HepG2 (cell line): Measurements from ENCODE around the gene BCAS4. TPM values are rescaled to one million over a fixed set of nuclear protein-coding genes. Genes with fewer than 3 reads are reported as not detected.

ENCODE experiments used
- AGO2 ChIP-seq: fragments of 200-400 bp; formaldehyde crosslinking; optimal IDR thresholded peaks from 2 replicates; pipeline ENCODE3; 2017; ENCODE audit warnings: mild to moderate bottlenecking, low read depth, low read length, moderate library complexity
- IRX3 ChIP-seq: sonication (generic); formaldehyde crosslinking; IDR thresholded peaks from 2 replicates; pipeline ENCODE4 v1.8.1; 2023; ENCODE audit warnings: mild to moderate bottlenecking, low read depth, missing genetic modification reagents, borderline replicate concordance
- NR2F6 ChIP-seq, 2 experiments: IDR thresholded peaks; 2 replicates each; pipeline ENCODE4 v1.6.1; 2016; ENCODE audit warnings: antibody characterized with exemption in 1 of 2, mild to moderate bottlenecking in 1 of 2
- PLRG1 ChIP-seq: fragments of 450-650 bp; conservative IDR thresholded peaks from 2 replicates; pipeline ENCODE4 v1.6.1; 2016
- RFX5 ChIP-seq: IDR thresholded peaks from 2 replicates; pipeline ENCODE4 v1.6.1; 2011; ENCODE audit warnings: low read depth, low read length, improper control_type of control experiment
- SALL2 ChIP-seq: sonication (generic); formaldehyde crosslinking; IDR thresholded peaks from 2 replicates; pipeline ENCODE4 v1.8.1; 2023; ENCODE audit warnings: mild to moderate bottlenecking, missing genetic modification reagents, inconsistent platforms
- SMC3 ChIP-seq: IDR thresholded peaks from 2 replicates; pipeline ENCODE4 v1.6.1; 2011; ENCODE audit warnings: low read length, improper control_type of control experiment
- ZMAT3 ChIP-seq: sonication (generic); formaldehyde crosslinking; conservative IDR thresholded peaks from 2 replicates; pipeline ENCODE4 v1.7.0; 2021; ENCODE audit warnings: missing genetic modification reagents
- ZNF101 ChIP-seq: sonication (generic); formaldehyde crosslinking; IDR thresholded peaks from 2 replicates; pipeline ENCODE4 v1.4.0; 2020; ENCODE audit warnings: mild to moderate bottlenecking, low read depth, missing genetic modification reagents, borderline replicate concordance
- ZNF331 ChIP-seq: sonication (generic); formaldehyde crosslinking; IDR thresholded peaks from 2 replicates; pipeline ENCODE4 v1.4.0; 2020; ENCODE audit warnings: missing genetic modification reagents
- ZNF34 ChIP-seq: sonication (generic); formaldehyde crosslinking; IDR thresholded peaks from 2 replicates; pipeline ENCODE4 v1.4.0; 2020; ENCODE audit warnings: mild to moderate bottlenecking, missing genetic modification reagents, borderline replicate concordance
- ZNF598 ChIP-seq: sonication (generic); formaldehyde crosslinking; IDR thresholded peaks from 2 replicates; pipeline ENCODE4 v1.5.1; 2020; ENCODE audit warnings: mild to moderate bottlenecking, missing genetic modification reagents, borderline replicate concordance
- ZNF737 ChIP-seq: sonication (generic); formaldehyde crosslinking; IDR thresholded peaks from 2 replicates; pipeline ENCODE4 v1.5.0; 2020; ENCODE audit warnings: missing genetic modification reagents, mild to moderate bottlenecking, borderline replicate concordance
- ZNF878 ChIP-seq: sonication (generic); formaldehyde crosslinking; IDR thresholded peaks from 2 replicates; pipeline ENCODE4 v1.8.1; 2023; ENCODE audit warnings: mild to moderate bottlenecking, missing genetic modification reagents, moderate library complexity
- polyA plus RNA-seq, 8 experiments: library from polyadenylated mRNA; depleted of rRNA in 3 of 8; stranded (reverse) in 7 of 8; unstranded in 1 of 8; fragments of >200 nt; fragmentation: Illumina TruSeq in 4 of 8; extraction: Trizol in 4 of 8; gene quantifications; 2 replicates each; pipeline versions ENCODE4 v1.2.1 to v1.2.3, GENCODE V29; 2011 to 2016; ENCODE audit warnings: low read depth in 4 of 8, missing spikeins in 1 of 8, mixed read lengths in 1 of 8; ENCODE audit not compliant: insufficient read depth in 1 of 8
- total RNA-seq, 5 experiments: library from RNA; depleted of rRNA; stranded (reverse); fragments of >200 nt; fragmentation: Illumina TruSeq; extraction: Trizol; gene quantifications; 2 replicates each; pipeline ENCODE4 v1.2.3, GENCODE V29; 2016; ENCODE audit warnings: low read depth in 1 of 5
- TF ChIP-seq, protein P1 (sequence below): sonication (generic); formaldehyde crosslinking; IDR thresholded peaks from 2 replicates; pipeline ENCODE4 v1.5.1; 2020; ENCODE audit warnings: mild to moderate bottlenecking, moderate library complexity, missing genetic modification reagents
- TF ChIP-seq, protein P2 (sequence below): sonication (generic); formaldehyde crosslinking; IDR thresholded peaks from 2 replicates; pipeline ENCODE4 v1.5.0; 2020; ENCODE audit warnings: missing genetic modification reagents, mild to moderate bottlenecking, borderline replicate concordance
- TF ChIP-seq, protein P3 (sequence below): sonication (generic); formaldehyde crosslinking; IDR thresholded peaks from 2 replicates; pipeline ENCODE4 v1.4.0; 2020; ENCODE audit warnings: missing genetic modification reagents
- TF ChIP-seq, protein P4 (sequence below): sonication (generic); formaldehyde crosslinking; IDR thresholded peaks from 2 replicates; pipeline ENCODE4 v1.5.1; 2020; ENCODE audit warnings: missing genetic modification reagents, mild to moderate bottlenecking, borderline replicate concordance
- TF ChIP-seq, protein P5 (sequence below): IDR thresholded peaks from 2 replicates; pipeline ENCODE4 v1.6.1; 2016; ENCODE audit warnings: low read depth

Gene BCAS4
- total and polyA plus RNA-seq, 2 of the 13 experiments (the other 11 are each of a cell fraction or from before 2014, with no cell fraction given) = 7.2 to 8.0 TPM

DNA sequence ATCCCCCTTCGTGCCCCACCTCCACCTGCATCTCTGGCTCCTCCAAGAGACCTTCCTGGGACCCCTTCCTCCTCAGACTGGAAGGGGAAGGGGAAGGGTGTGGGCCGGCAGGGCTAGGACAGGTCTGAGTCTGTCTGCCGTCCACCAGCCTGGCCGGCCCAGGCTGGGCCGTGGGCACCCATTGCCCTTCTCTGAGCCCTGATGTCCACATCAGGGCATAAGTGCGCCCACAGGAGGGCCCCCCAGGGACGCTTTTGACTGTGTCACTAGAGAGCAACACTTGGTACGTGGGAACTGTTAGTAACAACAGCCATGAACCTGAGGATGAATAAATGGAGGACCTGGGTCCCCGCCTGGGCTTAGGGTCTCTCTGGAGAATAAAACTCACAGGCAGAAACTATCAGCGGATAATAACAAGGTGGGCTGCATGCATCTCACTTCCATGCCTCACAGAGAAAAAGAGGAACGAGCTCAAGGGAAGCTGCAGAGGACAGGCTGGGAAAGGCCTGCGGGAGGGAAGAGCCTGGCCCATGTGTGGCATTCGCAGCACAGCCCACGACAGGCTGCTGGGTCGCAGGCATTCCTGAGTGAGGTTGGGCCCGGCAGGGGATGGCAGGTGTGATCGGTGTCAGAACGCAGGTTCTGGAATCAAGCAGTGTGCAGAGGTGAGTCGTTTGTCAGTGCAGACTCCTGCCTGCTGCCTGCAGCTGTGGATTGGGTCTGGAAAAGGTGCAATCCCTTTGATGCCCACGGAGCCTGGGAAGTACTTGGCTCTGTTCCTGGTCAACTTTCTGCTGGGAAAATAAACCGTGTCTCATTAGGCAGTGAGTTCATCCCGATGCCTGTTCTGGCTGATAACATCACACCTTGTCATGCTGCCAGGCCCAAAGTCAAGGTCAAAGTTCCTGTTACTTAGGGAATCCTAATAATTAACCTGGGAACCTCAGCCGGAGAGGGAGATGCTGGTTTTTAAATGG, 60.9 kb downstream of the BCAS4 start (continued):
- TF ChIP-seq, protein P1, sequence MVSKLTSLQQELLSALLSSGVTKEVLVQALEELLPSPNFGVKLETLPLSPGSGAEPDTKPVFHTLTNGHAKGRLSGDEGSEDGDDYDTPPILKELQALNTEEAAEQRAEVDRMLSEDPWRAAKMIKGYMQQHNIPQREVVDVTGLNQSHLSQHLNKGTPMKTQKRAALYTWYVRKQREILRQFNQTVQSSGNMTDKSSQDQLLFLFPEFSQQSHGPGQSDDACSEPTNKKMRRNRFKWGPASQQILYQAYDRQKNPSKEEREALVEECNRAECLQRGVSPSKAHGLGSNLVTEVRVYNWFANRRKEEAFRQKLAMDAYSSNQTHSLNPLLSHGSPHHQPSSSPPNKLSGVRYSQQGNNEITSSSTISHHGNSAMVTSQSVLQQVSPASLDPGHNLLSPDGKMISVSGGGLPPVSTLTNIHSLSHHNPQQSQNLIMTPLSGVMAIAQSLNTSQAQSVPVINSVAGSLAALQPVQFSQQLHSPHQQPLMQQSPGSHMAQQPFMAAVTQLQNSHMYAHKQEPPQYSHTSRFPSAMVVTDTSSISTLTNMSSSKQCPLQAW (CRISPR knock-in tag) = peak; percentile 96
- TF ChIP-seq ZNF598 (CRISPR knock-in tag) (0 out of 2 replicates have a peak, but pooled peaks have one; percentile 26), ZNF101 (no peak), SMC3 (peak; percentile 6; the same call in 1 of the 2 replicates), SALL2 (CRISPR knock-in tag) (no peak; the same call in 1 of the 2 replicates), ZNF34 (CRISPR knock-in tag) (no peak), PLRG1 (no peak), IRX3 (no peak), RFX5 (no peak), ZNF737 (CRISPR knock-in tag) (no peak), AGO2 (no peak), ZMAT3 (CRISPR knock-in tag) (no peak), NR2F6 (IDR thresholded peaks at IDR 0.05) (peak; percentile 51; the same call in 1 of the 2 replicates), NR2F6 (CRISPR knock-in tag; IDR thresholded peaks at IDR 0.05) (no peak), ZNF331 (peak; percentile 82), ZNF878 (CRISPR knock-in tag) (no peak)
- TF ChIP-seq, protein P2, sequence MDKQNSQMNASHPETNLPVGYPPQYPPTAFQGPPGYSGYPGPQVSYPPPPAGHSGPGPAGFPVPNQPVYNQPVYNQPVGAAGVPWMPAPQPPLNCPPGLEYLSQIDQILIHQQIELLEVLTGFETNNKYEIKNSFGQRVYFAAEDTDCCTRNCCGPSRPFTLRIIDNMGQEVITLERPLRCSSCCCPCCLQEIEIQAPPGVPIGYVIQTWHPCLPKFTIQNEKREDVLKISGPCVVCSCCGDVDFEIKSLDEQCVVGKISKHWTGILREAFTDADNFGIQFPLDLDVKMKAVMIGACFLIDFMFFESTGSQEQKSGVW = no peak
- TF ChIP-seq, protein P3, sequence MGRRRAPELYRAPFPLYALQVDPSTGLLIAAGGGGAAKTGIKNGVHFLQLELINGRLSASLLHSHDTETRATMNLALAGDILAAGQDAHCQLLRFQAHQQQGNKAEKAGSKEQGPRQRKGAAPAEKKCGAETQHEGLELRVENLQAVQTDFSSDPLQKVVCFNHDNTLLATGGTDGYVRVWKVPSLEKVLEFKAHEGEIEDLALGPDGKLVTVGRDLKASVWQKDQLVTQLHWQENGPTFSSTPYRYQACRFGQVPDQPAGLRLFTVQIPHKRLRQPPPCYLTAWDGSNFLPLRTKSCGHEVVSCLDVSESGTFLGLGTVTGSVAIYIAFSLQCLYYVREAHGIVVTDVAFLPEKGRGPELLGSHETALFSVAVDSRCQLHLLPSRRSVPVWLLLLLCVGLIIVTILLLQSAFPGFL (CRISPR knock-in tag) = no peak
- TF ChIP-seq, protein P4, sequence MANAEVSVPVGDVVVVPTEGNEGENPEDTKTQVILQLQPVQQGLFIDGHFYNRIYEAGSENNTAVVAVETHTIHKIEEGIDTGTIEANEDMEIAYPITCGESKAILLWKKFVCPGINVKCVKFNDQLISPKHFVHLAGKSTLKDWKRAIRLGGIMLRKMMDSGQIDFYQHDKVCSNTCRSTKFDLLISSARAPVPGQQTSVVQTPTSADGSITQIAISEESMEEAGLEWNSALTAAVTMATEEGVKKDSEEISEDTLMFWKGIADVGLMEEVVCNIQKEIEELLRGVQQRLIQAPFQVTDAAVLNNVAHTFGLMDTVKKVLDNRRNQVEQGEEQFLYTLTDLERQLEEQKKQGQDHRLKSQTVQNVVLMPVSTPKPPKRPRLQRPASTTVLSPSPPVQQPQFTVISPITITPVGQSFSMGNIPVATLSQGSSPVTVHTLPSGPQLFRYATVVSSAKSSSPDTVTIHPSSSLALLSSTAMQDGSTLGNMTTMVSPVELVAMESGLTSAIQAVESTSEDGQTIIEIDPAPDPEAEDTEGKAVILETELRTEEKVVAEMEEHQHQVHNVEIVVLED (CRISPR knock-in tag) = no peak; the same call in 1 of the 2 replicates
- TF ChIP-seq, protein P5, sequence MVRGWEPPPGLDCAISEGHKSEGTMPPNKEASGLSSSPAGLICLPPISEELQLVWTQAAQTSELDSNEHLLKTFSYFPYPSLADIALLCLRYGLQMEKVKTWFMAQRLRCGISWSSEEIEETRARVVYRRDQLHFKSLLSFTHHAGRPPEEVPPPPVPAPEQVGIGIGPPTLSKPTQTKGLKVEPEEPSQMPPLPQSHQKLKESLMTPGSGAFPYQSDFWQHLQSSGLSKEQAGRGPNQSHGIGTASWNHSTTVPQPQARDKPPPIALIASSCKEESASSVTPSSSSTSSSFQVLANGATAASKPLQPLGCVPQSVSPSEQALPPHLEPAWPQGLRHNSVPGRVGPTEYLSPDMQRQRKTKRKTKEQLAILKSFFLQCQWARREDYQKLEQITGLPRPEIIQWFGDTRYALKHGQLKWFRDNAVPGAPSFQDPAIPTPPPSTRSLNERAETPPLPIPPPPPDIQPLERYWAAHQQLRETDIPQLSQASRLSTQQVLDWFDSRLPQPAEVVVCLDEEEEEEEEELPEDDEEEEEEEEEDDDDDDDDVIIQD = no peak
